IMR-90 (cell line): Measurements from ENCODE around the gene CRACDL. TPM values are rescaled to one million over a fixed set of nuclear protein-coding genes. Genes with fewer than 3 reads are reported as not detected.

ENCODE experiments used
- ATAC-seq: fragments of 200-7000 bp; cut with Tn5 transposase; 2 replicates; pipeline ENCODE4 v1.9.1; 2020; ENCODE audit warnings: low read depth, mild to moderate bottlenecking, moderate library complexity
- BruUV-seq: library from RNA; stranded (reverse); fragments of 400-500 nt; replicated peaks from 2 replicates; lab custom pipeline; 2021; lab: Mats Ljungman, UMichigan
- CTCF ChIA-PET: fragments of 300-600 bp; formaldehyde crosslinking; extraction: SDS; loops from one replicate; lab custom pipeline; 2021; ENCODE audit warnings: antibody characterized with exemption; lab: Yijun Ruan, JAX
- POLR2A ChIA-PET: fragments of 300-600 bp; sonication (Branson Sonifier 250); formaldehyde crosslinking; loops from one replicate; lab custom pipeline; 2022; ENCODE audit warnings: antibody characterized with exemption; ENCODE audit not compliant: unreplicated experiment; lab: Charles Lee
- DNase-seq: peaks from one replicate; pipeline ENCODE4 v3.0.0; 2013
- H2AFZ ChIP-seq: replicated peaks from 2 replicates; pipeline ENCODE3; 2013; ENCODE audit warnings: low read length, mild to moderate bottlenecking; ENCODE audit not compliant: poor library complexity
- H2AK5ac ChIP-seq: 2 replicates; pipeline ENCODE4 v1.6.1; 2013; ENCODE audit warnings: low read depth, low read length, inconsistent platforms
- H2AK9ac ChIP-seq: replicated peaks from 2 replicates; pipeline ENCODE3; 2013; ENCODE audit warnings: mild to moderate bottlenecking, low read depth, low read length, moderate library complexity; ENCODE audit not compliant: poor library complexity
- H2BK120ac ChIP-seq: 2 replicates; pipeline ENCODE4 v1.6.1; 2013; ENCODE audit warnings: low read depth, low read length, inconsistent platforms
- H2BK15ac ChIP-seq: 3 replicates; pipeline ENCODE4 v1.6.1; 2013; ENCODE audit warnings: low read depth, low read length, inconsistent platforms
- H2BK20ac ChIP-seq: 2 replicates; pipeline ENCODE4 v1.6.1; 2013; ENCODE audit warnings: low read depth, mild to moderate bottlenecking, inconsistent platforms, low read length, moderate library complexity
- H2BK5ac ChIP-seq: 2 replicates; pipeline ENCODE4 v1.6.1; 2013; ENCODE audit warnings: mild to moderate bottlenecking, low read depth, low read length, inconsistent platforms; ENCODE audit not compliant: poor library complexity, severe bottlenecking
- H3K14ac ChIP-seq: replicated peaks from 2 replicates; pipeline ENCODE4 v1.6.1; 2013; ENCODE audit warnings: low read depth, low read length, inconsistent platforms
- H3K18ac ChIP-seq: 2 replicates; pipeline ENCODE4 v1.6.1; 2013; ENCODE audit warnings: low read depth, low read length, control low read depth
- H3K23ac ChIP-seq: 2 replicates; pipeline ENCODE4 v1.6.1; 2013; ENCODE audit warnings: low read depth, low read length, inconsistent platforms
- H3K27ac ChIP-seq: 2 replicates; pipeline ENCODE4 v1.5.1; 2013; ENCODE audit warnings: mild to moderate bottlenecking, control low read depth, low read length; ENCODE audit not compliant: insufficient read depth
- H3K27me3 ChIP-seq: 2 replicates; pipeline ENCODE4 v1.6.1; 2013; ENCODE audit warnings: low read length; ENCODE audit not compliant: control insufficient read depth, insufficient read depth
- H3K36me3 ChIP-seq: 2 replicates; pipeline ENCODE4 v1.6.1; 2013; ENCODE audit warnings: low read length, mixed read lengths; ENCODE audit not compliant: control insufficient read depth, insufficient read depth
- H3K4ac ChIP-seq: 2 replicates; pipeline ENCODE4 v1.6.1; 2013; ENCODE audit warnings: low read depth, low read length, inconsistent platforms
- H3K4me1 ChIP-seq: 2 replicates; pipeline ENCODE4 v1.6.1; 2013; ENCODE audit warnings: low read length, mixed read lengths; ENCODE audit not compliant: control insufficient read depth, insufficient read depth
- H3K4me2 ChIP-seq: 2 replicates; pipeline ENCODE4 v1.6.1; 2013; ENCODE audit warnings: low read depth, mild to moderate bottlenecking, control low read depth, low read length, moderate library complexity
- H3K4me3 ChIP-seq: 2 replicates; pipeline ENCODE4 v1.5.1; 2013; ENCODE audit warnings: low read depth, mild to moderate bottlenecking, control low read depth, low read length, moderate library complexity; ENCODE audit not compliant: insufficient read depth
- H3K56ac ChIP-seq: 2 replicates; pipeline ENCODE4 v1.6.1; 2013; ENCODE audit warnings: low read length, inconsistent platforms; ENCODE audit not compliant: insufficient read depth; ENCODE audit errors: extremely low read depth
- H3K79me1 ChIP-seq, 2 experiments: 2 replicates each; pipeline ENCODE4 v1.6.1; 2013; ENCODE audit warnings: low read length in 2 of 2, inconsistent platforms in 1 of 2, low read depth in 1 of 2
- H3K9ac ChIP-seq: 2 replicates; pipeline ENCODE4 v1.6.1; 2013; ENCODE audit warnings: low read depth, low read length, control low read depth
- H3K9me1 ChIP-seq: 2 replicates; pipeline ENCODE4 v1.6.1; 2013; ENCODE audit warnings: low read length, inconsistent platforms; ENCODE audit not compliant: insufficient read depth
- H3K9me3 ChIP-seq: 2 replicates; pipeline ENCODE4 v1.6.1; 2013; ENCODE audit warnings: low read length; ENCODE audit not compliant: control insufficient read depth, insufficient read depth
- H4K20me1 ChIP-seq: 2 replicates; pipeline ENCODE4 v1.6.1; 2013; ENCODE audit warnings: low read length, inconsistent platforms; ENCODE audit not compliant: insufficient read depth
- H4K5ac ChIP-seq: 2 replicates; pipeline ENCODE4 v1.6.1; 2013; ENCODE audit warnings: mild to moderate bottlenecking, low read depth, low read length, control low read depth
- H4K8ac ChIP-seq, 2 experiments: 2 replicates each; pipeline ENCODE4 v1.6.1; 2013; ENCODE audit warnings: low read depth in 2 of 2, low read length in 2 of 2, control low read depth in 1 of 2, inconsistent platforms in 1 of 2
- H4K91ac ChIP-seq: 2 replicates; pipeline ENCODE4 v1.6.1; 2013; ENCODE audit warnings: low read depth, low read length, inconsistent platforms; ENCODE audit not compliant: insufficient read depth
- RCOR1 ChIP-seq: IDR thresholded peaks from 2 replicates; pipeline ENCODE4 v1.6.1; 2012; ENCODE audit warnings: mild to moderate bottlenecking, low read length, improper control_type of control experiment; ENCODE audit not compliant: insufficient replicate concordance
- WGBS, 2 experiments: methylation state at CpG; one replicate each; pipeline versions ENCODE4 v1.1.5 to v1.1.7; 2013; ENCODE audit warnings: missing lambda C conversion rate in 2 of 2; ENCODE audit not compliant: insufficient read length in 1 of 2; ENCODE audit errors: extremely low coverage in 2 of 2; 5-methylcytosine and 5-hydroxymethylcytosine counted together
- dilution Hi-C: fragments of 300-500 bp; cut with HindIII; formaldehyde crosslinking; loops from one replicate; pipeline ENCODE4 v1.14.3; 2018; ENCODE audit warnings: low sequenced_read_pairs; ENCODE audit not compliant: unreplicated experiment
- in situ Hi-C: fragments of 300-500 bp; cut with MboI; formaldehyde crosslinking; loops from 3 replicates; pipeline ENCODE4 v1.14.3; 2019; ENCODE audit warnings: low sequenced_read_pairs, inconsistent platforms, mixed read lengths
- intact Hi-C: fragments of 100-400 bp; cut with micrococcal nuclease; formaldehyde crosslinking; loops from 2 replicates; pipeline ENCODE4 v1.10.0; 2022
- polyA plus RNA-seq, 3 experiments: library from polyadenylated mRNA; depleted of rRNA; stranded (reverse); fragments of >200 nt; gene quantifications; 2 replicates each; pipeline ENCODE4 v1.2.3, GENCODE V29; 2012; ENCODE audit warnings: low replicate concordance in 1 of 3
- total RNA-seq: library from RNA; depleted of rRNA; stranded (reverse); fragments of >200 nt; gene quantifications from 2 replicates; pipeline ENCODE4 v1.2.3, GENCODE V29; 2012

The CRACDL gene
- total and polyA plus RNA-seq, 2 of the 4 experiments (the other 2 are of a cell fraction), result not detected

DNA sequence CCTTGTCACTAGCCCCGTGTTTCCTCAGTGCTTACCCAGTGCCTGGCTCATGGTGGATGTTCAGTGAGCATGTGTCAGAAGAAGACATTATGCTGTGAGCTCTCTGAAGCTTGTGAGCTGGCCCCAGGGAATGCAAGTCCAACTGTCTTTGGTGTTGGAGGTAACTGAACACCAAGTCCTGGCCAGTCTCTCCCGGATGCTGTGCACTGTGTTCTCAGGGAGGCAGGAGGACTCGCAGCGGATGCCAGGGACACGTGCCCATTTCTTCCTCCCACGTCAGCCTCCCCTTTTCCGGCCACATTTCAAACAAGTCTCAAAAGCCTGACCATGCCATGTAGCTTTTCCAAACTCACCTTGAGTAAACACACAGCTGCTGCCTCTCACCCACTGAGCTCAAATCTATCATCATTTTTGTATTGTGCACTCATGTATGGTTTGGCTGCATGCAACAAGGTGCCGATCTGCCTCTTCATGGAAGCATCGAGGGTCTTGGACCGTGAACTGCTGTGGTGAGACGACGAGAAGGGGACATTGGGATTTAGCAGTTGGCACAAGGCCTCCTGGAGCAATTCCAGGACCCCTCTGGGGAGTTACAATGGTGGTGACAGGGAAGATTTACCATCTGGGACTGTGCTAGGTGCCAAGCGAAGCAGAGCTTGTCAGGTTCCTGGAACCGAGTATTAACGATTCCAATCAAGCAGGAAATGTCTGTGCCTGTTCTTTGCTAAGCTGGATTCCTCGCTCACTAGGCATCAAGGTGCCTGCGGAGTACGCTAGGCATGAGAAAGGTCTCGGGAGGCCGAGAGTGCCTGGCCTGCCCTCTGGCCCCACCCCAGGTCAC is 160.7 kb downstream of the CRACDL start:
- intact Hi-C loops (no loop called here), in situ Hi-C loops (no loop called here), dilution Hi-C loops (no loop called here)
- Histone ChIP-seq H3K9me3 (no peaks in the 10 kb centered on the region), H3K79me1 (no peaks in the 10 kb centered on the region), H3K18ac (no peak overlapping the region), H3K27ac (no peak overlapping the region), H4K8ac (no peak overlapping the region), H3K4me1 (no peaks in the 10 kb centered on the region), H2BK5ac (no peak overlapping the region), H3K14ac (no peak overlapping the region), H3K4me2 (no peak overlapping the region), H3K56ac (no peak overlapping the region), H3K23ac (no peak overlapping the region), H4K91ac (no peak overlapping the region), H3K27me3 (peaks cover 17% of the 10 kb centered on the region), H4K20me1 (no peaks in the 10 kb centered on the region), H2AFZ (peak overlapping the region; percentile 23), H3K9ac (no peak overlapping the region), H4K5ac (no peak overlapping the region), H3K36me3 (no peaks in the 10 kb centered on the region), H2BK120ac (no peak overlapping the region), H3K4me3 (no peak overlapping the region), H2BK15ac (no peak overlapping the region), H2AK5ac (no peak overlapping the region), H2BK20ac (no peak overlapping the region), H3K4ac (no peak overlapping the region), H2AK9ac (no peak overlapping the region), H3K9me1 (no peaks in the 10 kb centered on the region)
- DNase-seq, result no peak
- 14% methylated on average over 7 of the region's 20 CpGs; no CpG with 5 or more reads in 1 of the 2 experiments for WGBS, 2 experiments
- ChIA-PET POLR2A (no interaction called here), CTCF (no interaction called here)
- no TSS peak for BruUV-seq
- ATAC-seq, result no peak
- TF ChIP-seq RCOR1, result no peak
